ENCODE measurements around the gene SEL1L. TPM values are rescaled to one million over a fixed set of nuclear protein-coding genes. Genes with fewer than 3 reads are reported as not detected.

The SEL1L gene
- total RNA-seq, 1 donor from 2014 or later = 47.0 TPM

GRCh38 chr14:81437244-81437643, 96.4 kb downstream of the SEL1L start:
- H3K27me3 Mint-ChIP-seq (ENCODE audit: low read depth) = peaks cover 47% of the 10 kb centered on the region
- DNase-seq (ENCODE audit: low read depth, low spot score) = no peak
- TF ChIP-seq CTCF (conservative IDR thresholded peaks at IDR 0.05) = no peak
- H3K36me3 Mint-ChIP-seq (ENCODE audit: low read depth) = no peaks in the 10 kb centered on the region
- no peaks in the 10 kb centered on the region for H3K9me3 Mint-ChIP-seq
- H3K27ac Mint-ChIP-seq (ENCODE audit: unreplicated experiment) = no peak overlapping the region
- H3K4me1 Mint-ChIP-seq = peaks cover 32% of the 10 kb centered on the region
- H3K4me3 Mint-ChIP-seq = peak overlapping the region; percentile 84

GRCh38 chr14:81436296-81437138, 97.1 kb downstream of the SEL1L start:
- peak; percentile 75 for DNase-seq (ENCODE audit: low read depth, low spot score)
- Mint-ChIP-seq H3K4me1 (peaks cover 29% of the 10 kb centered on the region), H3K4me3 (peak overlapping the region; percentile 84), H3K9me3 (no peaks in the 10 kb centered on the region), H3K27me3 (ENCODE audit: low read depth) (peaks cover 45% of the 10 kb centered on the region), H3K27ac (ENCODE audit: unreplicated experiment) (peak overlapping the region; percentile 45), H3K36me3 (ENCODE audit: low read depth) (no peaks in the 10 kb centered on the region)
- no peak for TF ChIP-seq CTCF (conservative IDR thresholded peaks at IDR 0.05)

- H3K9me3 Mint-ChIP-seq = no peaks in the 10 kb centered on the region
- H3K4me1 Mint-ChIP-seq = peaks cover 28% of the 10 kb centered on the region
- TF ChIP-seq CTCF (conservative IDR thresholded peaks at IDR 0.05) = no peak
- peak overlapping the region; percentile 90 for H3K4me3 Mint-ChIP-seq
- peak; percentile 27 for DNase-seq (ENCODE audit: low read depth, low spot score)
- H3K36me3 Mint-ChIP-seq (ENCODE audit: low read depth) = no peaks in the 10 kb centered on the region
- peak overlapping the region; percentile 21 for H3K27ac Mint-ChIP-seq (ENCODE audit: unreplicated experiment)
- H3K27me3 Mint-ChIP-seq (ENCODE audit: low read depth) = peaks cover 45% of the 10 kb centered on the region
Observed at GRCh38 chr14:81435391-81436295, 98.0 kb downstream of the SEL1L start.

GRCh38 chr14:81435048-81435390, 98.6 kb downstream of the SEL1L start:
- peaks cover 45% of the 10 kb centered on the region for H3K27me3 Mint-ChIP-seq (ENCODE audit: low read depth)
- no peak overlapping the region for H3K27ac Mint-ChIP-seq (ENCODE audit: unreplicated experiment)
- TF ChIP-seq CTCF (conservative IDR thresholded peaks at IDR 0.05) = no peak
- H3K9me3 Mint-ChIP-seq = no peaks in the 10 kb centered on the region
- no peaks in the 10 kb centered on the region for H3K36me3 Mint-ChIP-seq (ENCODE audit: low read depth)
- peaks cover 28% of the 10 kb centered on the region for H3K4me1 Mint-ChIP-seq
- no peak for DNase-seq (ENCODE audit: low read depth, low spot score)
- peak overlapping the region; percentile 90 for H3K4me3 Mint-ChIP-seq

GRCh38 chr14:81434230-81434629, 99.4 kb downstream of the SEL1L start:
- TF ChIP-seq CTCF (conservative IDR thresholded peaks at IDR 0.05) = no peak
- Mint-ChIP-seq H3K27ac (ENCODE audit: unreplicated experiment) (no peak overlapping the region), H3K27me3 (ENCODE audit: low read depth) (peaks cover 43% of the 10 kb centered on the region), H3K9me3 (no peaks in the 10 kb centered on the region), H3K4me1 (peaks cover 28% of the 10 kb centered on the region), H3K4me3 (peak overlapping the region; percentile 90), H3K36me3 (ENCODE audit: low read depth) (no peaks in the 10 kb centered on the region)
- no peak for DNase-seq (ENCODE audit: low read depth, low spot score)
